GM12865 (cell line): Measurements from ENCODE around the gene PTMA.
A peak's percentile ranks its signal among the peaks of the same experiment; 100 is the strongest.

Experiments used
- DNase-seq: peaks from one replicate; pipeline ENCODE4 v3.0.0; 2010; ENCODE audit warnings: low read depth
- H3K4me3 ChIP-seq: 2 replicates; pipeline ENCODE4 v1.5.1; 2011; ENCODE audit warnings: mild to moderate bottlenecking, low read depth, low read length, control low read depth
- TF ChIP-seq, protein P1 (sequence below): IDR thresholded peaks from 2 replicates; pipeline ENCODE4 v1.5.1; 2011; ENCODE audit warnings: low read length, control low read depth, low read depth, inconsistent platforms; ENCODE audit not compliant: insufficient read depth; ENCODE audit errors: missing control alignments

The PTMA gene

DNA sequence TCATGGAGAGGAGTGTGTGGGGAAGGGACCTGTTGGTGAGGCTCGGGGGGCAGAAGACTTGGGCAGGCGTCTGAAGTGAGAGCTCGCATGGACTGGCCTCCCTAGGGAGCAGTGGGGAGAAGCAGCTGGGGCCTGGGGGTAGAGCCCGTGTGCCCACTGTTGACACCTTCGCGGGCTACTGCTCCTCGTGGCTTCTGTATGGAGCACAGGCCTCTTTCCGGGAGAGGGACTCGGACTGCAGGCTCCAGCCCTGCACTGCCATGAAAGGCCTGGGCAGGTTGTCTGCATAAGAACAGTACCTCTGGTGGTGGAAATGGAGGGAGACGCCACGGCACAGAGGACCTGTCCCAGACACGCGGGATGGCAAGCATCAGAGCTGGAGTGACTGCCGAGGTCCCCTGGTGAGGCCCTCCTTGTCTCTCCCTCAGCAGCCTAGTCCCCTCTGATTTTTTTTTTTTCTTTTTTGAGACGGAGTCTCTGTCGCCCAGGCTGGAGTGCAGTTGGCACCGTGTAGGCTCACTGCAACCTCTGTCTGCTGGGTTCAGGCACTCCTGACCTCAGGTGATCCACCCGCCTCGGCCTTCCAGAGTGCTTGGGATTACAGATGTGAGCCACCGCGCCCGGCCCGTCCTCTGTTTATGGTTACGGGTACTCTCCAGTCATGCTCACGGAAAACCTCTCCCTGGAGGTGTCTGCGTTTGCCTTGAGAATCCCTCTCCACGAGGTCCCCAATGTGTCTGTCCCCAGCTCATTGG, 44.7 kb upstream of the PTMA start:
- no peak for DNase-seq
- TF ChIP-seq, protein P1, sequence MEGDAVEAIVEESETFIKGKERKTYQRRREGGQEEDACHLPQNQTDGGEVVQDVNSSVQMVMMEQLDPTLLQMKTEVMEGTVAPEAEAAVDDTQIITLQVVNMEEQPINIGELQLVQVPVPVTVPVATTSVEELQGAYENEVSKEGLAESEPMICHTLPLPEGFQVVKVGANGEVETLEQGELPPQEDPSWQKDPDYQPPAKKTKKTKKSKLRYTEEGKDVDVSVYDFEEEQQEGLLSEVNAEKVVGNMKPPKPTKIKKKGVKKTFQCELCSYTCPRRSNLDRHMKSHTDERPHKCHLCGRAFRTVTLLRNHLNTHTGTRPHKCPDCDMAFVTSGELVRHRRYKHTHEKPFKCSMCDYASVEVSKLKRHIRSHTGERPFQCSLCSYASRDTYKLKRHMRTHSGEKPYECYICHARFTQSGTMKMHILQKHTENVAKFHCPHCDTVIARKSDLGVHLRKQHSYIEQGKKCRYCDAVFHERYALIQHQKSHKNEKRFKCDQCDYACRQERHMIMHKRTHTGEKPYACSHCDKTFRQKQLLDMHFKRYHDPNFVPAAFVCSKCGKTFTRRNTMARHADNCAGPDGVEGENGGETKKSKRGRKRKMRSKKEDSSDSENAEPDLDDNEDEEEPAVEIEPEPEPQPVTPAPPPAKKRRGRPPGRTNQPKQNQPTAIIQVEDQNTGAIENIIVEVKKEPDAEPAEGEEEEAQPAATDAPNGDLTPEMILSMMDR, result no peak
- no peak overlapping the region for H3K4me3 ChIP-seq

DNA sequence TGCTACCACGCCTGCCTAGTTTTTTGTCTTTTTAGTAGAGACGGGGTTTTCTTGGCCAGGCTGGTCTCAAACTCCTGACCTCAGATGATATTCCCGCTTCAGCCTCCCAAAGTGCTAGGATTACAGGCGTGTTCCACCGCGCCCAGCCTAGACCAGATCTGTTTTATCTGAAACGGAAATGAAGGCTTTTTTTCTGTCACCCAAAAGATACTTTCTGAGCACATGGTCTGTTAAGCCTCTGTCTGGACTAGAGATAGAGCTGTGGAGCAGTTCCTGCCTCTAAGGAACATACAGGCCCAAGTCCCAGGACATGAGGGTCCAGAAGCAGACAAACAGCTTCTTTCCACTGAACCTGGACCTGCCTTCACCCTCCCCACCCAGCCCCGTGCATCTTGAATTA, 43.6 kb upstream of the PTMA start:
- no peak overlapping the region for H3K4me3 ChIP-seq
- no peak for DNase-seq
- TF ChIP-seq, protein P1, result no peak

DNA sequence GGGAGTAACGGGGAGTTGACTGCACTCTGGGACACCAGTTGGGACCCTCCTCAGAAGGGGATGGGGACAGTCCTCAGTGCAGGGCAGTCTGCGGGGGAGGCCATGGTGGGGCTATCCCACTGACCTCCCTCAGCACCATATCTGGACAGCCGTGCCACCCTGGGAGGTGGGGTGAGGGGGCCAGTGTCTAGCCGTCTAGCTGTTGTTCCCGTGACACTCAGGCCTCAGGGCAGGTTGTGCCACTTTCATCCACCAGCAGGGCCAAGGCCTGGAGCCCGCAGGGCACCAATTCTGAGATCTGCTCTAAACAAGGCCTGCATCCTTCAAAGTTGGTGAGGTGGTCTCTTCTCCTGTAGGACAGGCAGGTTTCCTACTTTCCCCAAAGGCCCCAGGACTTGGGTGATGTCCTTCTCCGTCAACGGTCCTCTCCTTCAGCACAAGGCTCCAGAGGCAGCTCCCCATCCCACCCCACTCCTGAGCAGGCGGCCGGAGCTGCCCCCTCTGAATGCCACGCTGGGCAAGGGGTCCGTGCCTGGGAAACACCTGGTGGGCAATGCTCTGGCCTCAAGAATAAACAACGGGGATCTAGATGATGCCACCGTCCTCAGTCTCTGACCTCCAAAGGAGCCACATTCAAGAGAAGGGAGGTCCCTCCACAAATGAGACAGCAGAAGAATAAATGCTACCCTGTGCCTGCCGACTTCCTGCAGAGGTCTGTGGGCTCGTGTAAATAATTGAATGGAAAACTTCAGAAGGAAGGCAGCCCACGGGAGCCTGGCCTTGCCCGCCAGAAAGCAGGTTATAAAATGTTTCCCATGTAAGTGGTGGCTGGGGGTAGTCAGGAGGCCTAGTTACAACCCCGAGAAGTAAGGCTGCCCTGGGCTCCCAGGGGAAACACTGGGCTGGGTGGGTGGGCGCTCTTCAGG, 42.8 kb upstream of the PTMA start:
- DNase-seq, result no peak
- TF ChIP-seq, protein P1, result no peak
- H3K4me3 ChIP-seq, result peak overlapping the region; percentile 64

DNA sequence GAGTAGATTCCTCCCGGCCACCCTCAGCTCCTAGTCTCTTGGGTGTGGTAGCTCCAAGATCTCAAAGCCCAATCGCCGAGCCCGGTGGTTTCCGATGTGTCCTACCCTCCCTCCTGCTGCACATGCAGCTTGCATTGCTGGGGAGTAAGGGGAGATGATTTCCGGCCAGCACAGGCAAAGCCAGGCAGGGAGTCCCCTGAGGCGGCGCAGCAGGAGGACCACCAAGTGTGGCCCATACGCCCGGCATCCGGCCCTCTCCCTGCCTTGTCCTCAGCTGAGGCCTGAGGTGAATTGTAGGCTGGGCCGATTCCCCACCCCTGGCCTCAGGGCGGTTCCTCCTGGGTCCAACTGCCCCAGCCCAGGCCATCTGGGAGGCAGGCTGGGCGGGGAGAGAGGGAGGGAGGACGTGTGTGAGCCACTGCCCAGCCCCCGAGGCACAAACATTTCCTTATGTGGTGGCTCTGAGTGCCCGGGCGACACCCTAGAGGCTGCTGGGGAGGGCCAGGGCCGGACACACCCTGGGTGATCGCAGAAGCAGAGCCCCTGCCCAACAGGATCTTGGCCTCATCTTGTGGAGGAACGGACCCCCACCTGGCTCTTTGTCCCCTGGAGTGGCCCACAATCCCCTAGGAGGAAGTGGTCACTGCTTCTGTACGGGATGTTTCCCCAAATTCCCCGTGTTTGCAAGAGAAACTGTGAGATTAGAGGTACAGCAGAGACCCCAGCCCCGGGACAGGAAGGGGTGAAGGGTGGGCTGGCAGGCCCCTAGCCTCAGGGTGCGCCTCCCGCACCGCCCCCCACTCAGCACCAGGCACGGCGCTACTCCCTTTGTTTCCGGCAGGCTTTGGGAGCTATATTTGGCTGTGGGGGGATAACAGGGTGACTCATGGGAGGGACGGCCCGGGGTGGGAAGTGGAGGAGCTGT, 41.9 kb upstream of the PTMA start:
- TF ChIP-seq, protein P1, result no peak
- peak; percentile 96 for DNase-seq
- H3K4me3 ChIP-seq, result peak overlapping the region; percentile 64

DNA sequence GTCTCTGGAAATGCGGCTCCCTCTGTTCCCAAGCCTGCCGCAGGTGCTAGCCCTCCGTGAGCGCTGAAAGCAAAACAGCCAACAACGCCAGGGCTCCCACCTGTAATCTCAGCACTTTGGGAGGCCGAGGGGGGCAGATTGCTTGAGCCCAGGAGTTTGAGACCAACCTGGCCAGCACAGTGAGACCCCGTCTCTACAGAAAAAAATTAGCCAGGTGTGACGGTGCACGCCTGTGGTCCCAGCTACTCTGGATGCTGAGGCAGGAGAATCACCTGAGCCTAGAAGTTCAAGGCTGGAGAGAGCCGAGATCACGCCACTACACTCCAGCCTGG, 41.3 kb upstream of the PTMA start:
- peak overlapping the region; percentile 64 for H3K4me3 ChIP-seq
- no peak for DNase-seq

DNA sequence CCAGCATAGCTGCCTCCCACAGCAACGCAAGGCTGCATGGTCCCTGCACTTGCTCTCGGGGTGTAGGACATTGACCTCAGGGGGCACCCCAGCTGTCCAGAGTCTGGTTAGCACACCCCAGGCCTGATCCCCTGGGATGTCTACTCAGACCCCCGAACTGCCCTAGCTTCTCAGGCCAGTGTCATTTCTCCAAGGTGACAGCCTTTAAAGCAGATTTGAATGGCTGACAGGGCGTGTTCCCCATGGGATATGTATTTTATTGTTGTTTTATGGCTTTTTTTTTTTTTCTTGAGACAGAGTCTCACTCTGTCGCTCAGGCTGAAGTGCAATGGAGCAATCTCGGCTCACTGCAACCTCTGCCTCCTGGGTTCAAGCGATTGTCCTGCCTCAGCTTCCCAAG, 40.8 kb upstream of the PTMA start:
- no peak for DNase-seq
- peak overlapping the region; percentile 64 for H3K4me3 ChIP-seq
- TF ChIP-seq, protein P1, result no peak

More for the DNA sequence above, 41.3 kb upstream of the PTMA start:
- TF ChIP-seq, protein P1, result no peak
